GM12878 (cell line): ENCODE results near the gene SHISA2. TPM values are rescaled to one million over a fixed set of nuclear protein-coding genes. Genes with fewer than 3 reads are reported as not detected.

ENCODE experiments used
- BRCA1 ChIP-seq: IDR thresholded peaks from 2 replicates; pipeline ENCODE4 v1.6.1; 2011; ENCODE audit warnings: low read depth, low read length, improper control_type of control experiment
- CUX1 ChIP-seq: IDR thresholded peaks from 2 replicates; pipeline ENCODE4 v1.6.1; 2012; ENCODE audit warnings: improper control_type of control experiment, low read depth, low read length; ENCODE audit not compliant: insufficient replicate concordance
- IRF3 ChIP-seq: fragments of 450-650 bp; IDR thresholded peaks from 2 replicates; pipeline ENCODE4 v1.6.1; 2014; ENCODE audit warnings: mild to moderate bottlenecking
- KLF5 ChIP-seq: fragments of 450-650 bp; IDR thresholded peaks from 2 replicates; pipeline ENCODE4 v1.6.1; 2014; ENCODE audit warnings: mild to moderate bottlenecking; ENCODE audit not compliant: partially characterized antibody
- MTA3 ChIP-seq: IDR thresholded peaks from 2 replicates; pipeline ENCODE4 v1.6.1; 2012; ENCODE audit warnings: low read length, inconsistent platforms, borderline replicate concordance
- RUNX3 ChIP-seq: IDR thresholded peaks from 2 replicates; pipeline ENCODE4 v1.6.1; 2012; ENCODE audit warnings: low read length, inconsistent platforms
- ZNF207 ChIP-seq: fragments of 450-650 bp; IDR thresholded peaks from 2 replicates; pipeline ENCODE4 v1.6.1; 2014; ENCODE audit warnings: antibody characterized with exemption, mild to moderate bottlenecking, borderline replicate concordance
- ZSCAN29 ChIP-seq: fragments of 450-650 bp; IDR thresholded peaks from 2 replicates; pipeline ENCODE4 v1.6.1; 2017; ENCODE audit warnings: mild to moderate bottlenecking, moderate library complexity
- polyA plus RNA-seq, 11 experiments: library from polyadenylated mRNA; depleted of rRNA in 4 of 11; unstranded in 6 of 11; stranded (reverse) in 5 of 11; fragments of >200 nt; fragmentation: Nextera tagmentation in 4 of 11; fragmentation: Illumina TruSeq in 1 of 11; extraction: Ambion mirVana in 4 of 11; extraction: Trizol in 1 of 11; gene quantifications; 1 replicate in 1 of 11; 2 replicates in 10 of 11; pipeline versions ENCODE4 v1.2.1 to v1.2.3, GENCODE V29; 2011 to 2016; ENCODE audit warnings: inconsistent platforms in 2 of 11, missing spikeins in 2 of 11, low read depth in 1 of 11
- total RNA-seq, 4 experiments: library from RNA; depleted of rRNA in 3 of 4; stranded (reverse); fragments of >200 nt in 3 of 4; fragmentation: Illumina TruSeq in 1 of 4; extraction: Trizol in 1 of 4; gene quantifications; 2 replicates each; pipeline versions ENCODE4 v1.2.1 to v1.2.3, GENCODE V29; 2013 to 2021

Gene SHISA2
- total and polyA plus RNA-seq, 10 of the 15 experiments (the other 5 are each of a cell fraction or from before 2014, with no cell fraction given), result 0.04 to 0.08 TPM; not detected in 8

- no peak for TF ChIP-seq CUX1
- no peak for TF ChIP-seq IRF3
- TF ChIP-seq ZSCAN29, result no peak
- no peak for TF ChIP-seq ZNF207
- no peak for TF ChIP-seq BRCA1
- TF ChIP-seq RUNX3, result no peak
- TF ChIP-seq KLF5, result no peak
- TF ChIP-seq MTA3, result no peak
Measured at GRCh38 chr13:26021956-26022355, 29.9 kb downstream of the SHISA2 start (continued).
